ENCODE data around the gene MKLN1.
"Not testable (repeated sequence)": the region's sequence is repeated elsewhere in the genome, so short reads cannot be mapped to it uniquely, and the experiment has no call there.

MKLN1 gene

GRCh38 chr7:131403322-131403721, 75.6 kb downstream of the MKLN1 start:
- DNase-seq, result no peak

- no peak for DNase-seq
Observed at GRCh38 chr7:131404226-131404911, 76.7 kb downstream of the MKLN1 start.

DNA sequence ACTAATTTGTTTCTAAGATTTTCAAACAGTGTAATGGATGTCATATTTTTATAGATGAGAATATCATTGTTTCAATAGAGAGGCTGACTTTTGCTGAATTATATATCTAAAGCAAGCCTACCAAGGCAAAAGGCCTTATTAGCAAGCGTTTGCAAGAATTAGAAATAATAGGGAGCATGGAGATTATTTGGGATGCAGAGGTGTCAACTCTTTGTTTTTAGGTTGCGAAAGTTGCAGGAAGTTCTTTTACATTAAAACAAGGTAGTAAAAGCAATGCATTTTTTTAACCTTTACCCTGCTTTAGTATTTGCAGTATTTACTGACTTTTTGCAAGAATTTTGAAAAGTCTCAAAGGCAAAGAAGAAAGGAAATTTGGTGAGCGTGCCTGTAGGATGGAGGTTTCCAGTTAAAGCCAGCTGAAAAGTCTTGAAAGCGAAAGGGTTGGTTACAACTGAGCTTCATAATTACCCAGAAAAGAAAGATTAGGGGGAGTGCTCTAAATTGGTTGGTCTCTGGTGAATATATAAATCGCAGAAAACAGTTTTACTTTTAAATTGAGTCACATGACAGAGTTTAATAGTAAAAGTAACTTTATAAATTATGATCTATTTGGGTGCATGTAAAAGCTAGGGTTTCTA, 81.6 kb downstream of the MKLN1 start:
- no peak for DNase-seq

DNA sequence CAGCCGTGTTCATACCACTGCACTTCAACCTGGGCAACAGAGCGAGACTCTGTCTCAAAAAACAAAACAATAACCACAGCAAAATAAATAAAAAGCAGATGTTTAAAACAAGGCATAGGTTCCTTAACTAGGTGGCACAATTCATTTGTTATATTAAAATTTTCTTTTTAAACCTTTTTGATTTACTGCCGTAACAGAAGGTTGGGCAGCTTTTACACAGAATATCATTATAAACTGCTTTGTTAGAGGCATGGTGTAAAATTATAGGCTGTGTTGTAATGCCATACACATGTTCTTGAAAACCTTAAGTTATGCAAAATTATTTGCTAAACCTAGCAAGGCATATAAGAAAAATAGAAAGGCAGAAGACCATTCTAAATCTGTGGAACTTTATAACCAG, 84.4 kb downstream of the MKLN1 start:
- no peak for DNase-seq

GRCh38 chr7:131413711-131414110, 86.0 kb downstream of the MKLN1 start:
- no peak for DNase-seq

DNA sequence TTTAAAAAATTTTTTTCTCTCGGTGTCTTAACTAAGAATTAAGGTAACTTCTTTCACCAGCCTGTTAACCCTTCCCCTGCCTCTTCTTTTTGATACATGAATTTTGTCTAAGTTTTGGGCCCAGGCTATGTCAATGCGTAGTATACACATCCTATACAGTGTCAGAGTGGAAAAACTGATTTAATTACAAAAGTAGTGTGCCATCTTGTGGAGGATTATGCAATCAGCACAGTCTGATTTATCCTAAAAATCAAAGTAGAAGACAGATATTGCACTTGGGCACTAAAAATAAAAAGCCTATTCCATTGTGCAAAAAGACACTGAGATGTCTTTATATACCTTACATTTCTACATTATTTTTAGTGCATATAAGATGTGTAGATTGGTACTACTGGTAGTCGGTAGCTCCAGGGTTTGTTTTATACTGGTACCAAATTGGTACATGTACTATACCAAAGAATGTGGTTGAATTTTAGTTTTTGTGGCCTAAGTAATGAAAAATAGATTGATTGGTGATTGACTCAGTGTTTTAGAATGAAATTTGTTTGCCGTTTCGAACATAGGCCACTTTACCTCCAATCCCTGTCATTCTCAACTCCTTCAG, 96.6 kb downstream of the MKLN1 start:
- DNase-seq, result peak; percentile 59

DNA sequence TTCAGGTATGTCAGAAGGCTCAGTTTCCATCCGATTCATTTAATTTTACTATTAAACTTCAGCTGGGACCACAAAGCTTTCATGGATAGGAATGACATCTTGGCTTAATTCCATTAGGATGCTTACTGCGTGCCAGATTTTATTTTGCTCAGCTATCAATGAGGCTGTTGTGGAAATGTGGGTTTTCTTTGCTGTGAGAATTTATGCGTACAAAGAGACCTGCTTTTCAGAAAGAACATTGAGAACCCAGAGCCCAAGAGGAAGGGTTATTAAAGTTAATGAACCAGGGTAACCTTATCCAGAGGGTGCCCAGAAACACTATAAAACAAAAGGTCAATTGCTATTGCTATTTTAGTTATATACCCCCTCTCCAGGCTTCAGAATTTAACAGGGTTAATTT, 98.3 kb downstream of the MKLN1 start:
- no peak for DNase-seq

DNA sequence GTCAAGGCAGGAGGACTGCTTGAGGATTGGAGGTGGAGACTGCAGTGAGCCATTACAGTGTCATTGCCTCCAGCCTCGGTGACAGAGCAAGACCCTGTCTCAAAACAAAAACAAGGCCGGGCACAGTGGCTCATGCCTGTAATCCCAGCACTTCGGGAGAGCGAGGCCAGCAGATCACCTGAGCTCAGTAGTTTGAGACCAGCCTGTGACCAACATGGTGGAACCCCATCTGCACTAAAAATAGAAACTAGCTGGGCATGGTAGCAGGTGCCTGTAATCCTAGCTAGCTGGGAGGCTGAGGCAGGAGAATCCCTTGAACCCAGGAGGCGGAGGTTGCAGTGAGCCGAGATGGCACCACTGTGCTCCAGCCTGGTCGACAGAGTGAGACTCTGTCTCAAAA, 103.2 kb downstream of the MKLN1 start:
- not testable (repeated sequence) for DNase-seq

DNA sequence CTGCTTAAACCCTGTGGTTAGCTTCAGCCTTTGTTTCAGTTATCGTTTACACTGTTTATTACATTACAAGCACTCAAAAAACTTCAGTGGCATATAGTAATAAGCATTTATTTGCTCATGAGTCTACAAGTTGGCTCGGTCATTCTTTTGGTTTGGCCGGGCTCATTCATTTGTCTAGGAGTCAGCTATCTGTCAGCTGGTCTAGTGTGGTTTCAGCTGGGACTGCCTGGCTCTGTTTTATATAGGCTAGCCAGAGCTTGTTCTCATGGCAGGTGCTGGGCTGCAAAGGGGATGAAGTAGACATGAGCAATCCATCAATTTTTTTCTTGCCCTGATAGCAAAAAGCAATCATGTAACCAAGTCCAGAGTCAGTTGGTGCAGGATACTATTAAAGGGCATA, 103.6 kb downstream of the MKLN1 start:
- no peak for DNase-seq

GRCh38 chr7:131431756-131432155, 104.1 kb downstream of the MKLN1 start:
- DNase-seq, result no peak

DNA sequence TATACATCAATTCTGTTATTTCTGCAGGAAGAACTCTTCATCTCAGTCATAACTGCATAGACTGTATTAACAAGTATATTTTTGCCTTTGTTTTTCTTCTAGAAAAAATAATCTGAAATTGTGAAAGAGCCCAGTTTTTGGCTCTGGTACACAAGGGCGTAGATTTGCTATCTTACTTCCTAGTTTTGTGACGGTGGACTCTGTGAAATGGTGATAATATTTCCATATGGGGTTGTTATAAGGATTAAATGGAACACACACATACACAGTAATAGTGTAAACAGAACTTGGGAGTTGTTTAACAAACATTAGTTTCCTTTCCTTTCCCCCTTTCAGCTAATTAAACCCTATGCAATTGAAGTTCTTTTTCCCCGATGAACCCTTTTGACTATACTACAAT, 108.7 kb downstream of the MKLN1 start:
- no peak for DNase-seq

DNA sequence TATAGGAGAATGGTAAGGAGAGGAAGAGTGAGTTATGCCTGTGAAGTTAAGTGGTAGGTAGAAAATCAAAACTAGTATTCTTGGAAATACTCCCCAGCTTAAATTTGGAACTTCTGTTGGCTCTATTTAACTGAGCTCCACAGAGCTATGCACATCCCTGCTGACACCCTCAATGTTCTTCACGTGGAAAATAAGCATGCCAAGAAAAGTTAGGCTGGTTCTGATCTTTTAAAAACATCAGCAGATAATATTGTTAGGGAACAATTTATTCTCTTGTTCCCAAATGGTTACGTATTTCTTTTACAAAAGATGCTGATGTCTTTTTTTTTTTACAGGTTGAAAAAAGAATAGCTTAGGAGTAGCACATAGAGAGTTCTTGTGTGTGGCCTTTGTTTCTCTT, 111.3 kb downstream of the MKLN1 start:
- DNase-seq, result no peak

DNA sequence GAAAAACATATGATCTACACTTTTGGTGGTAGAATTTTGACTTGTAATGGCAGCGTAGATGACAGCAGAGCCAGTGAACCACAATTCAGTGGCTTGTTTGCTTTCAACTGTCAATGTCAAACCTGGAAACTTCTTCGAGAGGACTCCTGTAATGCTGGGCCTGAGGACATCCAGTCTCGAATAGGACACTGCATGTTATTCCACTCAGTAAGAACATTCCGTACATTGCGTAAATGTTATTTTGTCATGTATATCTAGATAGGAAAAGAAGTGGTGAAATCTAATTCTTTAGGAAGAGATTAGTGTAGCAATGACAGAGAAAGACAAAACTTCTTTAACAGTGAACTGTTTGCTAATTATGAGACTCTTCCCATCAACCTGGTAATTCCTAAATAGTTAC, 115.8 kb downstream of the MKLN1 start:
- DNase-seq, result no peak

- no peak for DNase-seq
Observed at GRCh38 chr7:131444683-131445082, 117.0 kb downstream of the MKLN1 start.

DNA sequence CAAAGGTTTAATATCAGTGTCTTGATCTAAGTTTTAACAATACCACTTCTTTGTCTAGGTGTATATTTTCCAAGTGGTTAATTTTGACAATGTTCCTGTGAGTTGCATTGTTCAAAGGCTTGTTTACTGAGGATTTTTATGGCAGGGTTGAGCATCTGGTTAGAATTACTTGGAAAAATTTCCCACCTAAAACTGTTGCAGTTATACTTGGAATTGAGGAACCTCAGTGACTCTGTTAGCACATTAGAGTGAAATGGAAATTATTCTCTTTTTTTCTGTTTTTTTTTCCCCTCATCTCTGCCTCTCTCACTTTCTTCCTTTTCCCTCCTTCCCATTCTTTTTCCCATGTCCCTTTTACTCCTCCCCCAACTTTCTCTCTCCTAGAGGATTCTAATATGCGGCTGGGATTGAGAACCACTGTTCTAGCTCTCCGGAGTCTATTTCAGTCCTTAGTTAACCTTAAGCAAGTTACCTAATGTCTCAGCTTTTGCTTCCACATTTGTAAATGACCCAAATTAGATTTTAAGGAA, 121.8 kb downstream of the MKLN1 start:
- DNase-seq, result no peak

DNA sequence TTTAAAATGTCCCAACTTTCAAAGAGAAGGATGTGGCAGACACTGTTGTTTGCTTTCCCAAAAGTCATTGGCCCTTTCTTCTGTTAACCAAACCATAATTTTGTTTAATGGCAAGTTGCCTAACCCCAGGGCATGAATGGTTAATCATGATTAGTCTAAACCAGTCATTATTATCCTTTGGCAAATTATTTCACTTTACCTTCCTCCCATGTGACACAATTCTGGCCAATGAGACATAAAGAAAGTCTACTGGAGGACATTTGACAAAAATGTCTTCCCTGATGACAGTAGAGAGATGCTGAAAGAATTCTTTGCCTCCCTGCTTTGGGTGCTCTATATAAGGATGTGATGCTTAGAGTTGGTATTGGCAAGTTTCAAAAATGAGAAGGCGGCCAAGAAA, 126.8 kb downstream of the MKLN1 start:
- no peak for DNase-seq

DNA sequence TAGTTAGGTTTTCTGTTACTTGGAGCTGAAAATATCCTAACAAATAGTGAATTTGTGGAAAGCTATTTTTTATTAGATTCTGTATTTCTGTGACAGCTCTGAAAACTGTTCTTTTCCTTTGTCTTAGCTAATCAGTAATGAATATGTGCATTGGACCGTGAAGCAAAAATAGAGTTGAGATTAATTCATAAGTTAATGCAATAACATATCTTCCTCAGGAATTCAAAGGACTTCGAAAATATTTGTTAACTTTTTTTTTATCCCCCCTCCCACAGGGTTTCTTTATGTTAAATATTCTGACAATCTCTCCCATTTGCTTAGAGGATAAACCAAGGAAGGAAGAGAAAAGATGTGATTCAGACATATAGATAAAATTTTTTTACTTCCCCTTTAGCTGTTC, 127.3 kb downstream of the MKLN1 start:
- DNase-seq, result no peak

GRCh38 chr7:131455546-131455945, 127.9 kb downstream of the MKLN1 start:
- no peak for DNase-seq

DNA sequence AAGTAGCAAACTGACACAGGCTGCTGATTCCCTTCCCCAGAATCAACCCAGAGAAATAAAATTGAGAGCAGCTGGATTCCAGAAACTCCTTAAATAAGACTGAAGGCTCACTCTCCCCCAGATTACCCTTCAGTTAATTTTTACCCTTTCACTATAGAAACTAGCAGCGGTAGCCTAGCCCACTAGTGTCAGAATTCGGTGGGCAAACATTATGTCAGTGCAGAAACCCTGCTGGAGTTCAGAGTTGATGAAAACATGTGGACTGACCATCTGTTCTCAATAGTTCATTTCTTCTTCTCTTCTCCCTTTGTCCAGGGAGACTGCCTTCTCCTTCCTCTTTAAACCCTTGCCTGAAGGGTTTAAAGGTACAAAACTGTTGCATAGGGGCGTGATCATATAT, 128.7 kb downstream of the MKLN1 start:
- DNase-seq, result no peak

DNA sequence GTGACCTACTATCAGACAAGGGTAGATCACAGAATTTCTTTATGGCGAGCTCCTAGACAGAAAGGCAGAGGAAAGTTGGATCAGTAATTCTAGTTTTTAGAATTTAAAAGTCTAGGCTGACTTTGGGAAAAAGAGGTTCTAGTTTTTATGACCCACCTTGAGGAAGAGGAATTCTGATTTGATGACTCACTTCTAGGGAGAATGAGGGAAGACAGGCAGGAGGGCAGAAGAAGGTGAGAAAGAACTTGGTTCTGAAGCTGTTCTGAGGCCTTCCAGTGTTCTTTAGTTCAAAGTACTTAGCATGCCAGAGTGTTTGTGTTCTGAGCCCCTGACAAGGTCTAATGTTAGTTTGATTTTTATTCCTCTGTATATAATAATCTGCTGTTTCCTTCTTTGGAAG, 131.6 kb downstream of the MKLN1 start:
- DNase-seq, result no peak

DNA sequence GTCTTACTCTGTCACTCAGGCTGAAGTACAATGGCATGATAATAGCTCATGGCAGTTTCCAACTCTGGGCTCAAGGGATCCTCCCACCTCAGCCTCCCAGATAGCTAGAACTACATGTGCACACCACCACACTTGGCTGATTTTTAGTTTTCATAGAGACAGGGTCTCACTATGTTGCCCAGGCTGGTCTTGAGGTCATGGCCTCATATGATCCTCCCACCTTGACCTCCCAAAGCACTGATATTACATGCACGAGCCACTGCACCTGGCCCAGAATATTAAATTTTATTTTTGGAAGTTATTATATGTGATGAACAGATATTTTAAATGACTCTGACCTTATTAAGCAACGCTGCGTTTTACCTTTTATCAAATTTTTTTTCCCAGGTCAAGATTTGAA, 134.4 kb downstream of the MKLN1 start:
- no peak for DNase-seq

GRCh38 chr7:131462715-131463114, 135.0 kb downstream of the MKLN1 start:
- not testable (repeated sequence) for DNase-seq

GRCh38 chr7:131466735-131467365, 139.2 kb downstream of the MKLN1 start:
- DNase-seq, result no peak

DNA sequence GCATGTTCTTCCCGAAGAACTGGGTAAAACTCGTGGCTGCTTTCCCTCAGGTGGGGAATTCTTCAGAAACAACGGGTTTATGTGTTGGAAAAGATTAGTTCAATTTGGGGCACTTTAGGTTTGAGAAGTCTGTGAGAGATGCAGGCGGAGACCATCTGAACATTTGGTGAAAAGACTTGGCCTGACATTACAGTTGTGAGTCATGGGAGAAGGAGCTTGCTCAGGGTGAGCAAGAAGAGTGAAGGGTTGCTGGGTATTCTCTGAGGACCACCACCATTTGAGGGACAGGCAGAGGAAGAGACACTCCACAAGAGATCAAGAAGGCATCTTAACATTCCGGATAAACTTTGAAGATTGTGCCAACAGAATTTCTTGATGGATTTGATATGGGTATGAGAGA, 140.1 kb downstream of the MKLN1 start:
- DNase-seq, result no peak

Data from eye (tissue), 1 donor.